ENCODE measurements around the gene C6orf163.

The C6orf163 gene

GRCh38 chr6:87333033-87333432, 11.6 kb upstream of the C6orf163 start:
- H3K4me1 ChIP-seq (ENCODE audit: control insufficient read depth, insufficient read depth, low read length), result peaks cover 1% of the 10 kb centered on the region; the same call in 1 of the 2 replicates
- no peak overlapping the region for H3K27ac ChIP-seq (ENCODE audit: low read length)
- no peaks in the 10 kb centered on the region for H3K9me3 ChIP-seq (ENCODE audit: control insufficient read depth, insufficient read depth, low read length)
- H3K27me3 ChIP-seq (ENCODE audit: control insufficient read depth, insufficient read depth, low read length), result no peaks in the 10 kb centered on the region
- no CpG with 5 or more reads among the region's 5 CpGs for WGBS (ENCODE audit: insufficient coverage, insufficient read length)
- no peak overlapping the region for H3K4me3 ChIP-seq (ENCODE audit: low read length)
- no peak for DNase-seq (ENCODE audit: low read depth, low spot score)
- H3K36me3 ChIP-seq (ENCODE audit: control insufficient read depth, insufficient read depth, low read length), result no peaks in the 10 kb centered on the region

- no peak for DNase-seq (ENCODE audit: low read depth, low spot score)
- no peaks in the 10 kb centered on the region for H3K36me3 ChIP-seq (ENCODE audit: control insufficient read depth, insufficient read depth, low read length)
- H3K4me3 ChIP-seq (ENCODE audit: low read length), result no peak overlapping the region
- WGBS (ENCODE audit: insufficient coverage, insufficient read length), result no CpG with 5 or more reads among the region's 3 CpGs
- H3K27me3 ChIP-seq (ENCODE audit: control insufficient read depth, insufficient read depth, low read length), result no peaks in the 10 kb centered on the region
- H3K4me1 ChIP-seq (ENCODE audit: control insufficient read depth, insufficient read depth, low read length), result peaks cover 1% of the 10 kb centered on the region; the same call in 1 of the 2 replicates
- no peaks in the 10 kb centered on the region for H3K9me3 ChIP-seq (ENCODE audit: control insufficient read depth, insufficient read depth, low read length)
- H3K27ac ChIP-seq (ENCODE audit: low read length), result no peak overlapping the region
These were observed 10.9 kb upstream of the C6orf163 start for GRCh38 chr6:87333591-87334181.

- Histone ChIP-seq H3K9me3 (ENCODE audit: control insufficient read depth, insufficient read depth, low read length) (no peaks in the 10 kb centered on the region), H3K36me3 (ENCODE audit: control insufficient read depth, insufficient read depth, low read length) (no peaks in the 10 kb centered on the region), H3K4me3 (ENCODE audit: low read length) (no peak overlapping the region), H3K4me1 (ENCODE audit: control insufficient read depth, insufficient read depth, low read length) (peaks cover 1% of the 10 kb centered on the region; the same call in 1 of the 2 replicates), H3K27ac (ENCODE audit: low read length) (no peak overlapping the region), H3K27me3 (ENCODE audit: control insufficient read depth, insufficient read depth, low read length) (no peaks in the 10 kb centered on the region)
- WGBS (ENCODE audit: insufficient coverage, insufficient read length), result no CpG with 5 or more reads among the region's 1 CpG
- no peak for DNase-seq (ENCODE audit: low read depth, low spot score)
These were observed 9.9 kb upstream of the C6orf163 start for GRCh38 chr6:87334683-87335082.

GRCh38 chr6:87336367-87336766, 8.2 kb upstream of the C6orf163 start:
- no peaks in the 10 kb centered on the region for H3K27me3 ChIP-seq (ENCODE audit: control insufficient read depth, insufficient read depth, low read length)
- WGBS (ENCODE audit: insufficient coverage, insufficient read length), result no CpG with 5 or more reads among the region's 4 CpGs
- peaks cover 1% of the 10 kb centered on the region; the same call in 1 of the 2 replicates for H3K4me1 ChIP-seq (ENCODE audit: control insufficient read depth, insufficient read depth, low read length)
- H3K9me3 ChIP-seq (ENCODE audit: control insufficient read depth, insufficient read depth, low read length), result no peaks in the 10 kb centered on the region
- H3K27ac ChIP-seq (ENCODE audit: low read length), result no peak overlapping the region
- no peak overlapping the region for H3K4me3 ChIP-seq (ENCODE audit: low read length)
- H3K36me3 ChIP-seq (ENCODE audit: control insufficient read depth, insufficient read depth, low read length), result no peaks in the 10 kb centered on the region
- no peak for DNase-seq (ENCODE audit: low read depth, low spot score)

- no peak overlapping the region for H3K27ac ChIP-seq (ENCODE audit: low read length)
- DNase-seq (ENCODE audit: low read depth, low spot score), result no peak
- no peaks in the 10 kb centered on the region for H3K9me3 ChIP-seq (ENCODE audit: control insufficient read depth, insufficient read depth, low read length)
- H3K36me3 ChIP-seq (ENCODE audit: control insufficient read depth, insufficient read depth, low read length), result no peaks in the 10 kb centered on the region; the same call in 1 of the 2 replicates
- no CpG with 5 or more reads among the region's 4 CpGs for WGBS (ENCODE audit: insufficient coverage, insufficient read length)
- H3K4me1 ChIP-seq (ENCODE audit: control insufficient read depth, insufficient read depth, low read length), result no peaks in the 10 kb centered on the region
- no peak overlapping the region for H3K4me3 ChIP-seq (ENCODE audit: low read length)
- H3K27me3 ChIP-seq (ENCODE audit: control insufficient read depth, insufficient read depth, low read length), result no peaks in the 10 kb centered on the region
These were observed 4.4 kb upstream of the C6orf163 start for GRCh38 chr6:87340230-87340629.

GRCh38 chr6:87341158-87341557, 3.5 kb upstream of the C6orf163 start:
- no CpG with 5 or more reads among the region's 2 CpGs for WGBS (ENCODE audit: insufficient coverage, insufficient read length)
- Histone ChIP-seq H3K27me3 (ENCODE audit: control insufficient read depth, insufficient read depth, low read length) (no peaks in the 10 kb centered on the region), H3K4me3 (ENCODE audit: low read length) (no peak overlapping the region), H3K4me1 (ENCODE audit: control insufficient read depth, insufficient read depth, low read length) (no peaks in the 10 kb centered on the region), H3K36me3 (ENCODE audit: control insufficient read depth, insufficient read depth, low read length) (no peaks in the 10 kb centered on the region; the same call in 1 of the 2 replicates), H3K27ac (ENCODE audit: low read length) (no peak overlapping the region), H3K9me3 (ENCODE audit: control insufficient read depth, insufficient read depth, low read length) (no peaks in the 10 kb centered on the region)
- no peak for DNase-seq (ENCODE audit: low read depth, low spot score)

- Histone ChIP-seq H3K4me3 (ENCODE audit: low read length) (no peak overlapping the region), H3K27ac (ENCODE audit: low read length) (no peak overlapping the region), H3K36me3 (ENCODE audit: control insufficient read depth, insufficient read depth, low read length) (no peaks in the 10 kb centered on the region; the same call in 1 of the 2 replicates), H3K27me3 (ENCODE audit: control insufficient read depth, insufficient read depth, low read length) (no peaks in the 10 kb centered on the region), H3K4me1 (ENCODE audit: control insufficient read depth, insufficient read depth, low read length) (no peaks in the 10 kb centered on the region), H3K9me3 (ENCODE audit: control insufficient read depth, insufficient read depth, low read length) (no peaks in the 10 kb centered on the region)
- no CpG with 5 or more reads among the region's 1 CpG for WGBS (ENCODE audit: insufficient coverage, insufficient read length)
- DNase-seq (ENCODE audit: low read depth, low spot score), result no peak
These were observed 2.7 kb upstream of the C6orf163 start for GRCh38 chr6:87341899-87342298.

GRCh38 chr6:87342829-87343228, 1.8 kb upstream of the C6orf163 start:
- Histone ChIP-seq H3K4me1 (ENCODE audit: control insufficient read depth, insufficient read depth, low read length) (no peaks in the 10 kb centered on the region), H3K27ac (ENCODE audit: low read length) (no peak overlapping the region), H3K27me3 (ENCODE audit: control insufficient read depth, insufficient read depth, low read length) (no peaks in the 10 kb centered on the region), H3K4me3 (ENCODE audit: low read length) (no peak overlapping the region), H3K9me3 (ENCODE audit: control insufficient read depth, insufficient read depth, low read length) (no peaks in the 10 kb centered on the region), H3K36me3 (ENCODE audit: control insufficient read depth, insufficient read depth, low read length) (no peaks in the 10 kb centered on the region; the same call in 1 of the 2 replicates)
- DNase-seq (ENCODE audit: low read depth, low spot score), result no peak

- Histone ChIP-seq H3K4me3 (ENCODE audit: low read length) (no peak overlapping the region), H3K9me3 (ENCODE audit: control insufficient read depth, insufficient read depth, low read length) (no peaks in the 10 kb centered on the region), H3K36me3 (ENCODE audit: control insufficient read depth, insufficient read depth, low read length) (no peaks in the 10 kb centered on the region; the same call in 1 of the 2 replicates), H3K27me3 (ENCODE audit: control insufficient read depth, insufficient read depth, low read length) (no peaks in the 10 kb centered on the region), H3K27ac (ENCODE audit: low read length) (no peak overlapping the region), H3K4me1 (ENCODE audit: control insufficient read depth, insufficient read depth, low read length) (no peaks in the 10 kb centered on the region)
- WGBS (ENCODE audit: insufficient coverage, insufficient read length), result no CpG with 5 or more reads among the region's 3 CpGs
- no peak for DNase-seq (ENCODE audit: low read depth, low spot score)
These were observed 2.1 kb downstream of the C6orf163 start for GRCh38 chr6:87346700-87347099.

GRCh38 chr6:87349896-87350295, 5.3 kb downstream of the C6orf163 start:
- no peaks in the 10 kb centered on the region for H3K36me3 ChIP-seq (ENCODE audit: control insufficient read depth, insufficient read depth, low read length)
- H3K9me3 ChIP-seq (ENCODE audit: control insufficient read depth, insufficient read depth, low read length), result no peaks in the 10 kb centered on the region
- no peak for DNase-seq (ENCODE audit: low read depth, low spot score)
- no peak overlapping the region for H3K27ac ChIP-seq (ENCODE audit: low read length)
- H3K4me1 ChIP-seq (ENCODE audit: control insufficient read depth, insufficient read depth, low read length), result no peaks in the 10 kb centered on the region
- WGBS (ENCODE audit: insufficient coverage, insufficient read length), result no CpG with 5 or more reads among the region's 2 CpGs
- no peak overlapping the region for H3K4me3 ChIP-seq (ENCODE audit: low read length)
- no peaks in the 10 kb centered on the region for H3K27me3 ChIP-seq (ENCODE audit: control insufficient read depth, insufficient read depth, low read length)

GRCh38 chr6:87350516-87350915, 5.9 kb downstream of the C6orf163 start:
- H3K4me3 ChIP-seq (ENCODE audit: low read length), result no peak overlapping the region
- no peak for DNase-seq (ENCODE audit: low read depth, low spot score)

More at GRCh38 chr6:87350516-87350915, 5.9 kb downstream of the C6orf163 start:
- H3K27ac ChIP-seq (ENCODE audit: low read length), result no peak overlapping the region
- H3K9me3 ChIP-seq (ENCODE audit: control insufficient read depth, insufficient read depth, low read length), result no peaks in the 10 kb centered on the region
- no peaks in the 10 kb centered on the region for H3K4me1 ChIP-seq (ENCODE audit: control insufficient read depth, insufficient read depth, low read length)
- no peaks in the 10 kb centered on the region for H3K36me3 ChIP-seq (ENCODE audit: control insufficient read depth, insufficient read depth, low read length)
- no peaks in the 10 kb centered on the region for H3K27me3 ChIP-seq (ENCODE audit: control insufficient read depth, insufficient read depth, low read length)
